Measurements from ENCODE around the gene MNT.
A peak's percentile ranks its signal among the peaks of the same experiment; 100 is the strongest.

The MNT gene

GRCh38 chr17:2395258-2396181, 5.3 kb downstream of the MNT start:
- TF ChIP-seq, protein P1, sequence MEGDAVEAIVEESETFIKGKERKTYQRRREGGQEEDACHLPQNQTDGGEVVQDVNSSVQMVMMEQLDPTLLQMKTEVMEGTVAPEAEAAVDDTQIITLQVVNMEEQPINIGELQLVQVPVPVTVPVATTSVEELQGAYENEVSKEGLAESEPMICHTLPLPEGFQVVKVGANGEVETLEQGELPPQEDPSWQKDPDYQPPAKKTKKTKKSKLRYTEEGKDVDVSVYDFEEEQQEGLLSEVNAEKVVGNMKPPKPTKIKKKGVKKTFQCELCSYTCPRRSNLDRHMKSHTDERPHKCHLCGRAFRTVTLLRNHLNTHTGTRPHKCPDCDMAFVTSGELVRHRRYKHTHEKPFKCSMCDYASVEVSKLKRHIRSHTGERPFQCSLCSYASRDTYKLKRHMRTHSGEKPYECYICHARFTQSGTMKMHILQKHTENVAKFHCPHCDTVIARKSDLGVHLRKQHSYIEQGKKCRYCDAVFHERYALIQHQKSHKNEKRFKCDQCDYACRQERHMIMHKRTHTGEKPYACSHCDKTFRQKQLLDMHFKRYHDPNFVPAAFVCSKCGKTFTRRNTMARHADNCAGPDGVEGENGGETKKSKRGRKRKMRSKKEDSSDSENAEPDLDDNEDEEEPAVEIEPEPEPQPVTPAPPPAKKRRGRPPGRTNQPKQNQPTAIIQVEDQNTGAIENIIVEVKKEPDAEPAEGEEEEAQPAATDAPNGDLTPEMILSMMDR (IDR thresholded peaks at IDR 0.05; ENCODE audit: insufficient read depth, low read depth, low read length, missing control alignments): no peak
- no peak overlapping the region for H3K4me3 ChIP-seq (ENCODE audit: low read length)
- peak; percentile 39 for DNase-seq (ENCODE audit: low read depth)

- no peak overlapping the region for H3K4me3 ChIP-seq (ENCODE audit: low read length)
- TF ChIP-seq, protein P1 (IDR thresholded peaks at IDR 0.05; ENCODE audit: insufficient read depth, low read depth, low read length, missing control alignments): no peak
- no peak for DNase-seq (ENCODE audit: low read depth)
Measured at GRCh38 chr17:2394775-2395201, 6.1 kb downstream of the MNT start.

GRCh38 chr17:2393954-2394749, 6.7 kb downstream of the MNT start:
- peak overlapping the region; percentile 16 for H3K4me3 ChIP-seq (ENCODE audit: low read length)
- no peak for DNase-seq (ENCODE audit: low read depth)
- TF ChIP-seq, protein P1 (IDR thresholded peaks at IDR 0.05; ENCODE audit: insufficient read depth, low read depth, low read length, missing control alignments): no peak

DNA sequence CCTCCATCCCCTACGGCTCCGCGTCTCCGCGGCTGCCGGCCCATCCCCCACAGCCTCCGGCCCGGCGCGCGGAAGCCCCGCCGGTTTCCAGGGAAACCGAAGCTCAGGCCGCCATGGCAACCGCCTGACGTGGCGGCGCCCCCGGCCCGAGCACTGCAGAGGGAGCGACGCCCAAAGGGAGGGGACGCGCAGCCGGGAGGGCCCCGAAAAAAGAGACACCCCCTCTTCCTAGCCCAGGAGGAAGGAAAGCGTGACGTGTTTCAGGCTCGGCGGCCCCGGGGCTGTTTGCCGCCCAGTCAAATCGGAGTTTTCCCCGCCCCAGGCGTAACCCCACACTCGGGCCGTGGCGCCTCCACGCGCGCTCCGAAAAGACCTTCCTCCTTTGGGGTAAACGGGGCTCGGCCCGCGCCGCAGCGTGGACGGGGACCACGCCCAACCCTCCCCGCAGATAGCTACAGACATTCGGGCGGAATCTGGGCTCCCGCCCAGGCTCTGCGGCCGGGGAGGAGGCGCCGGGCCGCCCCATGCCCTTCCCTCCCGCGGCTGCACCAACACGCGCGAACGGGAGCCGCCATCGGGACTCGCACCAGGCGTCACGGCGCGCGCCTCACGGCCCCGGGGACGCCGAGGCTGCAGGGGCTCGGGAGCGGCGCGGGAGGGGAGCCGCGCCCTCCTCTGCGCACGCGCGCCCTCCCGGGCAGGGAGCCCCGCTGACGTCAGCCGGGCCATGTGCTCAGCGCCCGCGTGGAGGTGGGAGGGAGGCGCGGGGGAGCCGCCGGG, 7.5 kb downstream of the MNT start:
- peak; percentile 89 for DNase-seq (ENCODE audit: low read depth)
- peak overlapping the region; percentile 61 for H3K4me3 ChIP-seq (ENCODE audit: low read length)
- TF ChIP-seq, protein P1 (IDR thresholded peaks at IDR 0.05; ENCODE audit: insufficient read depth, low read depth, low read length, missing control alignments): no peak

GRCh38 chr17:2392252-2393173, 8.3 kb downstream of the MNT start:
- TF ChIP-seq, protein P1 (IDR thresholded peaks at IDR 0.05; ENCODE audit: insufficient read depth, low read depth, low read length, missing control alignments): no peak
- peak overlapping the region; percentile 61 for H3K4me3 ChIP-seq (ENCODE audit: low read length)
- DNase-seq (ENCODE audit: low read depth): peak; percentile 94

Measured in epithelial cell of esophagus (primary cell).